Measurements from ENCODE around the gene PNPLA2. TPM values are rescaled to one million over a fixed set of nuclear protein-coding genes. Genes with fewer than 3 reads are reported as not detected.

The PNPLA2 gene
- total and polyA plus RNA-seq, 4 experiments from 2014 or later: 12.2 to 201 (median 118) TPM

- Mint-ChIP-seq H3K9me3 (no peaks in the 10 kb centered on the region), H3K4me1 (peaks cover 0 to 36% (median 14%) of the 10 kb centered on the region in 4 donors), H3K27me3 (peaks cover 4 to 8% of the 10 kb centered on the region in 2 donors), H3K4me3 (peak overlapping the region in 7 of 8 donors; percentile 25 to 82 (median 67)), H3K36me3 (peaks cover 0 to 3% of the 10 kb centered on the region in 2 donors), H3K27ac (peak overlapping the region in 1 of 7 donors; percentile 7)
- DNase-seq: peak in 1 of 5 donors; percentile 26
- Histone ChIP-seq H3K27ac (ENCODE audit: low read depth, low read length) (peak overlapping the region; percentile 15), H3K36me3 (ENCODE audit: insufficient read depth, low read length) (no peaks in the 10 kb centered on the region), H3K9me3 (ENCODE audit: control insufficient read depth in 1 of 2, low read length in 2 of 2) (no peaks in the 10 kb centered on the region), H3K4me1 (ENCODE audit: insufficient read depth, low read length) (peaks cover 47% of the 10 kb centered on the region), H3K27me3 (ENCODE audit: insufficient read depth, low read length) (peaks cover 3% of the 10 kb centered on the region), H3K4me3 (ENCODE audit: low read length in 2 of 2) (peak overlapping the region in 1 of 2 donors; percentile 43)
- ChIA-PET POLR2A (ENCODE audit: partially characterized antibody) (interaction anchor here (0.9 to 7.2 kb wide), 3 partner anchors 10 to 28 kb away, joined by 3 to 101 read pairs (median 67); partner anchors contain the start of genes PIDD1, PNPLA2, POLR2L and TSPAN4), CTCF (ENCODE audit: partially characterized antibody) (no interaction called here)
- intact Hi-C loops (cut with micrococcal nuclease): loop anchor here (2.0 kb wide), 1 partner anchor 14 kb away; the partner anchor contains the start of gene PNPLA2
These were observed 14.5 kb downstream of the PNPLA2 start for GRCh38 chr11:833114-833791.

- peaks cover 3% of the 10 kb centered on the region for H3K27me3 ChIP-seq (ENCODE audit: insufficient read depth, low read length)
- POLR2A ChIA-PET (ENCODE audit: partially characterized antibody): interaction anchor here (0.9 to 7.2 kb wide), 3 partner anchors 9 to 29 kb away, joined by 3 to 101 read pairs (median 67); partner anchors contain the start of genes PIDD1, PNPLA2, POLR2L and TSPAN4
- DNase-seq: no peak
- H3K36me3 Mint-ChIP-seq: peaks cover 0 to 7% of the 10 kb centered on the region in 2 donors
- peaks cover 0 to 32% (median 13%) of the 10 kb centered on the region in 4 donors for H3K4me1 Mint-ChIP-seq
- peak overlapping the region in 1 of 2 donors; percentile 43 for H3K4me3 ChIP-seq (ENCODE audit: low read length in 2 of 2)
- no peaks in the 10 kb centered on the region for H3K9me3 Mint-ChIP-seq
- peaks cover 44% of the 10 kb centered on the region for H3K4me1 ChIP-seq (ENCODE audit: insufficient read depth, low read length)
- H3K27ac ChIP-seq (ENCODE audit: low read depth, low read length): no peak overlapping the region
- peak overlapping the region; percentile 30 to 82 (median 66) for H3K4me3 Mint-ChIP-seq
- H3K27ac Mint-ChIP-seq: peak overlapping the region in 5 of 7 donors; percentile 7 to 70 (median 29)
- H3K9me3 ChIP-seq (ENCODE audit: control insufficient read depth in 1 of 2, low read length in 2 of 2): no peaks in the 10 kb centered on the region
- peaks cover 3 to 6% of the 10 kb centered on the region in 2 donors for H3K27me3 Mint-ChIP-seq
- intact Hi-C loops (cut with micrococcal nuclease): loop anchor here (2.0 kb wide), 1 partner anchor 15 kb away; the partner anchor contains the start of gene PNPLA2
- peaks cover 3% of the 10 kb centered on the region for H3K36me3 ChIP-seq (ENCODE audit: insufficient read depth, low read length)
- CTCF ChIA-PET (ENCODE audit: partially characterized antibody): no interaction called here
These were observed 15.2 kb downstream of the PNPLA2 start for GRCh38 chr11:833849-834311.

- intact Hi-C loops (cut with micrococcal nuclease): no loop called here
- H3K27ac ChIP-seq (ENCODE audit: low read depth, low read length): no peak overlapping the region
These were observed 15.9 kb downstream of the PNPLA2 start for GRCh38 chr11:834371-835316.

GRCh38 chr11:836274-836673 lies 17.6 kb downstream of the PNPLA2 start:
- Histone ChIP-seq H3K36me3 (ENCODE audit: insufficient read depth, low read length) (peaks cover 13% of the 10 kb centered on the region), H3K9me3 (ENCODE audit: control insufficient read depth in 1 of 2, low read length in 2 of 2) (no peaks in the 10 kb centered on the region), H3K4me3 (ENCODE audit: low read length in 2 of 2) (no peak overlapping the region), H3K27me3 (ENCODE audit: insufficient read depth, low read length) (no peaks in the 10 kb centered on the region), H3K27ac (ENCODE audit: low read depth, low read length) (no peak overlapping the region), H3K4me1 (ENCODE audit: insufficient read depth, low read length) (peaks cover 35% of the 10 kb centered on the region)
- Mint-ChIP-seq H3K27me3 (no peaks in the 10 kb centered on the region), H3K4me1 (peaks cover 3 to 31% (median 14%) of the 10 kb centered on the region in 4 donors), H3K9me3 (peaks cover 0 to 1% (median 0%) of the 10 kb centered on the region in 8 donors), H3K36me3 (peaks cover 0 to 13% of the 10 kb centered on the region in 2 donors), H3K4me3 (no peak overlapping the region), H3K27ac (no peak overlapping the region)
- CTCF ChIA-PET (ENCODE audit: partially characterized antibody): no interaction called here
- POLR2A ChIA-PET (ENCODE audit: partially characterized antibody): interaction anchor here (1.3 to 2.5 kb wide), 2 partner anchors 13 to 17 kb away, joined by 3 to 9 read pairs; partner anchors contain the start of gene PNPLA2
- DNase-seq: no peak
- intact Hi-C loops (cut with micrococcal nuclease): no loop called here

More at GRCh38 chr11:834371-835316, 15.9 kb downstream of the PNPLA2 start:
- no peak overlapping the region for H3K4me3 ChIP-seq (ENCODE audit: low read length in 2 of 2)
- peaks cover 36% of the 10 kb centered on the region for H3K4me1 ChIP-seq (ENCODE audit: insufficient read depth, low read length)
- Mint-ChIP-seq H3K4me1 (peaks cover 0 to 24% (median 8%) of the 10 kb centered on the region in 4 donors), H3K9me3 (no peaks in the 10 kb centered on the region), H3K4me3 (peak overlapping the region in 5 of 8 donors; percentile 59 to 82 (median 70)), H3K27ac (peak overlapping the region in 4 of 7 donors; percentile 7 to 70 (median 26)), H3K36me3 (peaks cover 0 to 10% of the 10 kb centered on the region in 2 donors), H3K27me3 (peaks cover 0 to under 1% of the 10 kb centered on the region in 2 donors)
- ChIA-PET POLR2A (ENCODE audit: partially characterized antibody) (interaction anchor here (6.6 to 7.2 kb wide), 2 partner anchors 8 to 14 kb away, joined by 67 to 101 read pairs; partner anchors contain the start of genes PNPLA2, POLR2L and TSPAN4), CTCF (ENCODE audit: partially characterized antibody) (no interaction called here)
- H3K9me3 ChIP-seq (ENCODE audit: control insufficient read depth in 1 of 2, low read length in 2 of 2): no peaks in the 10 kb centered on the region
- H3K27me3 ChIP-seq (ENCODE audit: insufficient read depth, low read length): no peaks in the 10 kb centered on the region
- DNase-seq: no peak
- H3K36me3 ChIP-seq (ENCODE audit: insufficient read depth, low read length): peaks cover 8% of the 10 kb centered on the region

- Mint-ChIP-seq H3K9me3 (peaks cover 0 to 1% (median 0%) of the 10 kb centered on the region in 8 donors), H3K36me3 (peaks cover 0 to 13% of the 10 kb centered on the region in 2 donors), H3K4me3 (no peak overlapping the region), H3K4me1 (peaks cover 4 to 30% (median 14%) of the 10 kb centered on the region in 4 donors), H3K27me3 (no peaks in the 10 kb centered on the region), H3K27ac (no peak overlapping the region)
- DNase-seq: no peak
- Histone ChIP-seq H3K27ac (ENCODE audit: low read depth, low read length) (no peak overlapping the region), H3K27me3 (ENCODE audit: insufficient read depth, low read length) (no peaks in the 10 kb centered on the region), H3K36me3 (ENCODE audit: insufficient read depth, low read length) (peaks cover 13% of the 10 kb centered on the region), H3K9me3 (ENCODE audit: control insufficient read depth in 1 of 2, low read length in 2 of 2) (no peaks in the 10 kb centered on the region), H3K4me3 (ENCODE audit: low read length in 2 of 2) (no peak overlapping the region), H3K4me1 (ENCODE audit: insufficient read depth, low read length) (peaks cover 35% of the 10 kb centered on the region)
- CTCF ChIA-PET (ENCODE audit: partially characterized antibody): no interaction called here
- intact Hi-C loops (cut with micrococcal nuclease): no loop called here
- POLR2A ChIA-PET (ENCODE audit: partially characterized antibody): interaction anchor here (1.3 to 2.5 kb wide), 2 partner anchors 14 to 17 kb away, joined by 3 to 9 read pairs; partner anchors contain the start of gene PNPLA2
These were observed 18.0 kb downstream of the PNPLA2 start for GRCh38 chr11:836700-837099.

- Histone ChIP-seq H3K9me3 (ENCODE audit: control insufficient read depth in 1 of 2, low read length in 2 of 2) (no peaks in the 10 kb centered on the region), H3K27ac (ENCODE audit: low read depth, low read length) (no peak overlapping the region), H3K36me3 (ENCODE audit: insufficient read depth, low read length) (peaks cover 13% of the 10 kb centered on the region), H3K27me3 (ENCODE audit: insufficient read depth, low read length) (no peaks in the 10 kb centered on the region), H3K4me1 (ENCODE audit: insufficient read depth, low read length) (peaks cover 30% of the 10 kb centered on the region), H3K4me3 (ENCODE audit: low read length in 2 of 2) (no peak overlapping the region)
- H3K27me3 Mint-ChIP-seq: no peaks in the 10 kb centered on the region
- intact Hi-C loops (cut with micrococcal nuclease): no loop called here
- H3K36me3 Mint-ChIP-seq: peaks cover 0 to 15% of the 10 kb centered on the region in 2 donors
- H3K9me3 Mint-ChIP-seq: peaks cover 0 to 1% (median 0%) of the 10 kb centered on the region in 8 donors
- POLR2A ChIA-PET (ENCODE audit: partially characterized antibody): interaction anchor here (1.3 to 2.5 kb wide), 2 partner anchors 15 to 18 kb away, joined by 3 to 9 read pairs; partner anchors contain the start of gene PNPLA2
- no peak overlapping the region for H3K27ac Mint-ChIP-seq
- H3K4me3 Mint-ChIP-seq: no peak overlapping the region
- CTCF ChIA-PET (ENCODE audit: partially characterized antibody): interaction anchor here (1.0 kb wide), 1 partner anchor 10 kb away, joined by 3 read pairs; no protein-coding TSS in a partner anchor
- no peak for DNase-seq
- peaks cover 4 to 29% (median 13%) of the 10 kb centered on the region in 4 donors for H3K4me1 Mint-ChIP-seq
These were observed 18.7 kb downstream of the PNPLA2 start for GRCh38 chr11:837189-837989.

Data from CD4-positive, alpha-beta memory T cell (primary cell).